ENCODE results near the gene SEPTIN1. TPM values are rescaled to one million over a fixed set of nuclear protein-coding genes. Genes with fewer than 3 reads are reported as not detected.
"Not testable (repeated sequence)": the region's sequence is repeated elsewhere in the genome, so short reads cannot be mapped to it uniquely, and the experiment has no call there.

SEPTIN1 gene
- total and polyA plus RNA-seq, 2 donors (not counting 1 experiment from before 2014, with no cell fraction given), result 0.17 TPM; not detected in 1

DNA sequence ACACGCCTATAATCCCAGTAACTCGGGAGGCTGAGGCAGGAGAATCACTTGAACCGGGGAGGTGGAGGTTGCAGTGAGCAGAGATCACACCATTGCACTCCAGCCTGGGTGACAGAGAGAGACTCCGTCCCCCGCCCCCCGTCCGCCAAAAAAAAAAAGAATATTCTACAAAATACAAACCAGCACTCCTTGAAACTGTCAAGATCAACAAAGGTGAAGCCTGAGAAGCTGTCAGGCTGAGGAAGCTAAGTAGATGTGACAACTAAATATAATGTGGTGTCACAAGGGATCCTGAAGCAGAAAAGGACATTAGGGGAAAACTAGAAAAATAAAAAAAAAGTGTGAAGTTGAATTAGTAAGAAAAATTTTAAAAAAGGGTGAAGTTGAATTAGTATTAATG lies 33.4 kb downstream of the SEPTIN1 start:
- DNase-seq (ENCODE audit: low read depth in 2 of 2), result no peak
- H3K4me1 ChIP-seq (ENCODE audit: control insufficient read depth, extremely low read depth, insufficient read depth, low read length), result peaks cover 17% of the 10 kb centered on the region

DNA sequence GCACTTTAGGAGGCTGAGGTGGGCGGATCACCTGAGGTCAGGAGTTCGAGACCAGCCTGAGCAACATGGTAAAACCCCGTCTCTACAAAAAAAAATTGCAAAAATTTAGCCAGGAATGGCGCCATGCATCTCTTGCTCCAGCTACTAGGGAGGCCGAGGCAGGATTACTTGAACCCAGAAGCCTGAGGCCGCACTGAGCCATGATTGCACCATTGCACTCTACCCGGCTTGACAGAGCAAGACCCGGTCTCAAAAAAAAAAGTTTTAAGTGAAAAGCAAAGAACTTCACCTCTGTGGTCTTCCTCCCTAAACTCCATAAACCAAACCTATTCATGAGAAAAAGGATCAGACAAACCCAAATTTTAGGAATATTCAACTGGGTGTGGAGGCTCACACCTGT lies 34.2 kb downstream of the SEPTIN1 start:
- Histone ChIP-seq H3K36me3 (ENCODE audit: control insufficient read depth, insufficient read depth, low read length) (peaks cover 18% of the 10 kb centered on the region), H4K20me1 (ENCODE audit: control insufficient read depth, extremely low read depth, insufficient read depth, low read length) (no peaks in the 10 kb centered on the region), H3K9me3 (ENCODE audit: control insufficient read depth, insufficient read depth, low read depth, low read length) (no peaks in the 10 kb centered on the region), H3K4me2 (ENCODE audit: extremely low read depth, insufficient read depth, low read length) (no peak overlapping the region), H3K4me3 (replicated peaks in 1 of 4; ENCODE audit: control extremely low read depth in 1 of 4, insufficient read depth in 1 of 4, low read depth in 3 of 4, low read length in 4 of 4) (no peak overlapping the region), H3K9ac (ENCODE audit: insufficient read depth, low read length) (no peak overlapping the region), H2AFZ (ENCODE audit: low read length) (no peak overlapping the region), H3K27ac (ENCODE audit: insufficient read depth, low read length) (no peak overlapping the region), H3K4me1 (ENCODE audit: control insufficient read depth, extremely low read depth, insufficient read depth, low read length) (peaks cover 13% of the 10 kb centered on the region), H3K27me3 (ENCODE audit: control insufficient read depth, insufficient read depth, low read length) (no peaks in the 10 kb centered on the region), H3K79me2 (ENCODE audit: control insufficient read depth, insufficient read depth, low read length) (peaks cover 3% of the 10 kb centered on the region)
- no peak for TF ChIP-seq EZH2 (IDR thresholded peaks at IDR 0.05; ENCODE audit: low read length, missing control alignments)
- TF ChIP-seq, protein P1, sequence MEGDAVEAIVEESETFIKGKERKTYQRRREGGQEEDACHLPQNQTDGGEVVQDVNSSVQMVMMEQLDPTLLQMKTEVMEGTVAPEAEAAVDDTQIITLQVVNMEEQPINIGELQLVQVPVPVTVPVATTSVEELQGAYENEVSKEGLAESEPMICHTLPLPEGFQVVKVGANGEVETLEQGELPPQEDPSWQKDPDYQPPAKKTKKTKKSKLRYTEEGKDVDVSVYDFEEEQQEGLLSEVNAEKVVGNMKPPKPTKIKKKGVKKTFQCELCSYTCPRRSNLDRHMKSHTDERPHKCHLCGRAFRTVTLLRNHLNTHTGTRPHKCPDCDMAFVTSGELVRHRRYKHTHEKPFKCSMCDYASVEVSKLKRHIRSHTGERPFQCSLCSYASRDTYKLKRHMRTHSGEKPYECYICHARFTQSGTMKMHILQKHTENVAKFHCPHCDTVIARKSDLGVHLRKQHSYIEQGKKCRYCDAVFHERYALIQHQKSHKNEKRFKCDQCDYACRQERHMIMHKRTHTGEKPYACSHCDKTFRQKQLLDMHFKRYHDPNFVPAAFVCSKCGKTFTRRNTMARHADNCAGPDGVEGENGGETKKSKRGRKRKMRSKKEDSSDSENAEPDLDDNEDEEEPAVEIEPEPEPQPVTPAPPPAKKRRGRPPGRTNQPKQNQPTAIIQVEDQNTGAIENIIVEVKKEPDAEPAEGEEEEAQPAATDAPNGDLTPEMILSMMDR (conservative IDR thresholded peaks at IDR 0.05 in 1 of 2, IDR thresholded peaks at IDR 0.05 in 1 of 2; ENCODE audit: low read depth in 1 of 2, low read length in 2 of 2), result no peak
- DNase-seq (ENCODE audit: low read depth in 2 of 2), result no peak

More for the DNA sequence above, 33.4 kb downstream of the SEPTIN1 start:
- Histone ChIP-seq H3K9ac (ENCODE audit: insufficient read depth, low read length) (no peak overlapping the region), H3K4me2 (ENCODE audit: extremely low read depth, insufficient read depth, low read length) (no peak overlapping the region), H3K36me3 (ENCODE audit: control insufficient read depth, insufficient read depth, low read length) (peaks cover 23% of the 10 kb centered on the region), H3K79me2 (ENCODE audit: control insufficient read depth, insufficient read depth, low read length) (peaks cover 10% of the 10 kb centered on the region), H3K27me3 (ENCODE audit: control insufficient read depth, insufficient read depth, low read length) (no peaks in the 10 kb centered on the region), H3K4me3 (replicated peaks in 1 of 4; ENCODE audit: control extremely low read depth in 1 of 4, insufficient read depth in 1 of 4, low read depth in 3 of 4, low read length in 4 of 4) (no peak overlapping the region), H3K27ac (ENCODE audit: insufficient read depth, low read length) (no peak overlapping the region), H2AFZ (ENCODE audit: low read length) (no peak overlapping the region), H4K20me1 (ENCODE audit: control insufficient read depth, extremely low read depth, insufficient read depth, low read length) (no peaks in the 10 kb centered on the region), H3K9me3 (ENCODE audit: control insufficient read depth, insufficient read depth, low read depth, low read length) (no peaks in the 10 kb centered on the region)
- no peak for TF ChIP-seq EZH2 (IDR thresholded peaks at IDR 0.05; ENCODE audit: low read length, missing control alignments)
- TF ChIP-seq, protein P1 (conservative IDR thresholded peaks at IDR 0.05 in 1 of 2, IDR thresholded peaks at IDR 0.05 in 1 of 2; ENCODE audit: low read depth in 1 of 2, low read length in 2 of 2), result no peak

DNA sequence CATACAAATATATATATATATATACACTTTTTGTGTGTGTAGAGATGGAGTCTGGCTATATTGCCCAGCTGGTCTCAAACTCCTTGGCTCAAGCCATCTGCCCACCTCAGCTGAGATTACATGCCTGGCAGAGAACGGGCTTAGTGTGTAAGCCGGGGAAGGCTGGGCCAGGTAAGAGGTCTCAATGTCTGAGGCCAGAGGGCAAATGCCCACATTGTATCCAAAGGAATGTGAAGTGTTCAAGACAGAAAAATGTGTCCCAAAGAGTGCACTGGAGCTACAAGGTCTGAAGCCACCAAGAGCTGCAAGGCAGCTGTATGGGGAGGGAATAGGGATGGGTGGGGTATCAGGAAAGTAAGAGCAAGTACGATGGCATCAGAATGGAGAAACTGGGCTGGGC lies 36.1 kb downstream of the SEPTIN1 start:
- DNase-seq (ENCODE audit: low read depth in 2 of 2), result no peak
- Histone ChIP-seq H3K4me2 (ENCODE audit: extremely low read depth, insufficient read depth, low read length) (no peak overlapping the region), H4K20me1 (ENCODE audit: control insufficient read depth, extremely low read depth, insufficient read depth, low read length) (no peaks in the 10 kb centered on the region), H3K4me3 (replicated peaks in 1 of 4; ENCODE audit: control extremely low read depth in 1 of 4, insufficient read depth in 1 of 4, low read depth in 3 of 4, low read length in 4 of 4) (no peak overlapping the region), H3K9me3 (ENCODE audit: control insufficient read depth, insufficient read depth, low read depth, low read length) (no peaks in the 10 kb centered on the region), H3K9ac (ENCODE audit: insufficient read depth, low read length) (no peak overlapping the region), H3K27ac (ENCODE audit: insufficient read depth, low read length) (no peak overlapping the region), H3K27me3 (ENCODE audit: control insufficient read depth, insufficient read depth, low read length) (no peaks in the 10 kb centered on the region), H2AFZ (ENCODE audit: low read length) (no peak overlapping the region), H3K4me1 (ENCODE audit: control insufficient read depth, extremely low read depth, insufficient read depth, low read length) (no peaks in the 10 kb centered on the region), H3K79me2 (ENCODE audit: control insufficient read depth, insufficient read depth, low read length) (no peaks in the 10 kb centered on the region), H3K36me3 (ENCODE audit: control insufficient read depth, insufficient read depth, low read length) (peaks cover 7% of the 10 kb centered on the region)
- TF ChIP-seq, protein P1 (conservative IDR thresholded peaks at IDR 0.05 in 1 of 2, IDR thresholded peaks at IDR 0.05 in 1 of 2; ENCODE audit: low read depth in 1 of 2, low read length in 2 of 2), result no peak
- TF ChIP-seq EZH2 (IDR thresholded peaks at IDR 0.05; ENCODE audit: low read length, missing control alignments), result no peak

DNA sequence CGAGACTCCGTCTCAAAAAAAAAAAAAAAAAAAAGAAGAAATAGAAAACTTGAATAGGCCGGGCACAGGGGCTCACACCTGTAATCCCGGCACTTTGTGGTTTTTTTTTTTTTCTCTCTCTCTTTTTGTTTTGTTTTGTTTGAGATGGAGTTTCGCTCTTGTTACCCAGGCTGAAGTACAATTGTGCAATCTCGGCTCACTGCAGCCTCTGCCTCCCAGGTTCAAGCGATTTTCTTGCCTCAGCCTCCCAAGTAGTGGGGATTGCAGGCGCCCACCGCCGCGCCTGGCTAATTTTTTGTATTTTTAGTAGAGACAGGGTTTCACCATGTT lies 38.9 kb downstream of the SEPTIN1 start:
- H2AFZ ChIP-seq (ENCODE audit: low read length); H4K20me1 ChIP-seq (ENCODE audit: control insufficient read depth, extremely low read depth, insufficient read depth, low read length); H3K9me3 ChIP-seq (ENCODE audit: control insufficient read depth, insufficient read depth, low read depth, low read length); H3K36me3 ChIP-seq (ENCODE audit: control insufficient read depth, insufficient read depth, low read length); H3K27ac ChIP-seq (ENCODE audit: insufficient read depth, low read length); H3K79me2 ChIP-seq (ENCODE audit: control insufficient read depth, insufficient read depth, low read length); H3K27me3 ChIP-seq (ENCODE audit: control insufficient read depth, insufficient read depth, low read length); H3K4me2 ChIP-seq (ENCODE audit: extremely low read depth, insufficient read depth, low read length); DNase-seq (ENCODE audit: low read depth in 2 of 2); H3K4me3 ChIP-seq (replicated peaks in 1 of 4; ENCODE audit: control extremely low read depth in 1 of 4, insufficient read depth in 1 of 4, low read depth in 3 of 4, low read length in 4 of 4); H3K4me1 ChIP-seq (ENCODE audit: control insufficient read depth, extremely low read depth, insufficient read depth, low read length); H3K9ac ChIP-seq (ENCODE audit: insufficient read depth, low read length): not testable (repeated sequence)

Measured in fibroblast of lung (primary cell).